ENCODE measurements around the gene TMPRSS11A.

- TF ChIP-seq CTCF (IDR thresholded peaks at IDR 0.05) = no peak
- TF ChIP-seq POLR2A (IDR thresholded peaks at IDR 0.05) = no peak
These were observed 36.8 kb downstream of the TMPRSS11A start for GRCh38 chr4:67926485-67926884.
